GM21360 (cell line): ENCODE measurements around the gene ATG14.
A peak's percentile ranks its signal among the peaks of the same experiment; 100 is the strongest.
"Not testable (repeated sequence)": the region's sequence is repeated elsewhere in the genome, so short reads cannot be mapped to it uniquely, and the experiment has no call there.

ENCODE experiments used
- ATAC-seq: cut with Tn5 transposase; IDR thresholded peaks from one replicate; pipeline ENCODE4 v1.9.1; 2021; ENCODE audit warnings: mild to moderate bottlenecking, moderate library complexity; ENCODE audit not compliant: unreplicated experiment

ATG14 gene

DNA sequence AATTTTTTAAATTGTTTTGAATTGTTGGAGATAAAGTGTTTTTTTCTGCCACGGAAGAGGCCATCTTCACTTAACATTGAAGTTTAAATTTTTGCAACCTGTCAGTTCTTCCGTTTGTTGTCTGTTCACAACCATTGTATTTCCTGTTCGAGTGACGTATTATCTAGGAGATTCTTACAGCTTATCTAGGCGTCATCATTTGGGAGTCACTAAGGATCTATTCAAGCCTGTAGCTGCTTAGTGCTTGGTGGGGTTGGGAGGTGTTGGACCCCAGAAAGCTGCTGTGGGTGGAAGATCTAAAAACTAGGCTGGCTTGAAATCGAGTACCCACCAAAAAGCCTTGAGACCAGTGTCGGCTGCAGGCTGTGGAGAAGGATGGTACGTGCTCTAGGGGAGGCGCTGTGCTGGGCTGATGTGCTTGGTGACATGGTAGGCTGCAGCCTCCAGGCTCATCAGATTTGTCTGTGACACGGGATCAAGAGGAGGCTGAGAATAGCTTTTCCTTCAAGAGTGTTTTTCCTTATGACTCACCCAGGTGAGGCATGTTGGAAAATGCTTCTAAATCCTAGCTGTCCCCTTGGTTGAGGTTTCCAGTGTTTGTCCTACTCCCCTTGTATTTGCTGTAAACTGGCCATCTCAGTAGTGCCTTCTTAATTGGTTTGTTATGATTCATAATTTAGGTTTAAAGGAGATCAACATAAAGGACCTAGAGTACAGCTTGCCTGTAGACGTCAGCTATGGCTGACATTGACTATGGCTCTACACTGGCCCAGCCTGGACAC lies 57.8 kb downstream of the ATG14 start:
- no peak for ATAC-seq

DNA sequence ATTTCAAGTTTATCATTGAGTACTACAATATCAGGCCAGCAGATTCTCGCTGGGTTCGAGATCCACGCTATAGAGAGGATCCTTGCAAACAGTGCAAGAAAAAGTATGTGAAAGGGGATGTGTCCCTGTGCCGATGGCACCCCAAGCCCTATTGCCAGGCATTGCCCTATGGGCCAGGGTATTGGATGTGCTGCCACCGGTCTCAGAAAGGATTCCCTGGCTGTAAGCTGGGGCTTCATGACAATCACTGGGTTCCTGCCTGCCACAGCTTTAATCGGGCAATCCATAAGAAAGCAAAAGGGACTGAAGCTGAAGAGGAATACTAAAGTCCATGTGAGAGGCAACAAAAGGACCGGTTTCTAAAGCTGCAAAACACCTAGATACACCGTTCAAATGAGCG lies 59.4 kb downstream of the ATG14 start:
- ATAC-seq, result no peak

DNA sequence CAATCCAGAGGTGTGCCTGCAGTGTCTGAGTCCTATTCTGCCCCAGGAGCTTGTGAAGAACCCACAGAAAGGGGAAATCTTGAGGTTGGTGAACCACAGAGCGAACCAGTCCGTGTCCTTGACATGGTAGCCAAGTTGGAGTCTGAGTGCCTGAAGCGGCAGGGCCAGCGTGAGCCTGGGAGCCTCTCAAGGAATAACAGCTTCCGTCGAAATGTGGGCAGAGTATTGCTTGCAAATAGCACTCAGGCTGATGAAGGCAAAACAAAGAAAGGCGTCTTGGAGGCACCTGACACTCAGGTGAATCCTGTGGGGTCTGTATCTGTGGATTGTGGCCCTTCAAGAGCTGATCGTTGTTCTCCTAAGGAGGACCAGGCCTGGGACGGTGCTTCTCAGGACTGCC lies 60.5 kb downstream of the ATG14 start:
- ATAC-seq, result no peak

DNA sequence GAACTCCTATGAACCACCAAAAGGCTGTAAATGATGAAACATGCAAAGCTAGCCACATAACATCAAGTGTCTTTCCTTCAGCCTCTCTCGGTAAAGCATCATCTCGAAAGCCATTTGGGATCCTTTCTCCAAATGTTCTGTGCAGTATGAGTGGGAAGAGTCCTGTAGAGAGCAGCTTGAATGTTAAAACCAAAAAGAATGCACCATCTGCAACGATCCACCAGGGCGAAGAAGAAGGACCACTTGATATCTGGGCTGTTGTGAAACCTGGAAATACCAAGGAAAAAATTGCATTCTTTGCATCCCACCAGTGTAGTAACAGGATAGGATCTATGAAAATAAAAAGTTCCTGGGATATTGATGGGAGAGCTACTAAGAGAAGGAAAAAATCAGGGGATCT lies 61.2 kb downstream of the ATG14 start:
- no peak for ATAC-seq

DNA sequence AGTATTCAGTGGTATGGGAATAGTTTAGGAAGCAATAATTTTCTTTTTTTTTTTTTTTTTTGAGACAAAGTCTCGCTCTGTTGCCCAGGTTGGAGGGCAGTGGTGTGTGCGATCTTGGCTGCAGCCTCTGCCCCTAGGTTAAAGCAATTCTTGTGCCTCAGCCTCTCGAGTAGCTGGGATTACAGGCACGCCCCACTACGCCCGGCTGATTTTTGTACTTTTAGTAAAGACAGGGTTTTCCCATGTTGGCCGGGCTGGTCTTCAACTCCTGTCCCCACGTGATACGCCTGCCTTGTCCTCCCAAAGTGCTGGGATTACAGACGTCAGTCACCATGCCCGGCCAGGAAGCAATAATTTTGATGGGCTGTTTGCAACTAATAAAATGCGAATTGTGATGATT lies 62.1 kb downstream of the ATG14 start:
- no peak for ATAC-seq

DNA sequence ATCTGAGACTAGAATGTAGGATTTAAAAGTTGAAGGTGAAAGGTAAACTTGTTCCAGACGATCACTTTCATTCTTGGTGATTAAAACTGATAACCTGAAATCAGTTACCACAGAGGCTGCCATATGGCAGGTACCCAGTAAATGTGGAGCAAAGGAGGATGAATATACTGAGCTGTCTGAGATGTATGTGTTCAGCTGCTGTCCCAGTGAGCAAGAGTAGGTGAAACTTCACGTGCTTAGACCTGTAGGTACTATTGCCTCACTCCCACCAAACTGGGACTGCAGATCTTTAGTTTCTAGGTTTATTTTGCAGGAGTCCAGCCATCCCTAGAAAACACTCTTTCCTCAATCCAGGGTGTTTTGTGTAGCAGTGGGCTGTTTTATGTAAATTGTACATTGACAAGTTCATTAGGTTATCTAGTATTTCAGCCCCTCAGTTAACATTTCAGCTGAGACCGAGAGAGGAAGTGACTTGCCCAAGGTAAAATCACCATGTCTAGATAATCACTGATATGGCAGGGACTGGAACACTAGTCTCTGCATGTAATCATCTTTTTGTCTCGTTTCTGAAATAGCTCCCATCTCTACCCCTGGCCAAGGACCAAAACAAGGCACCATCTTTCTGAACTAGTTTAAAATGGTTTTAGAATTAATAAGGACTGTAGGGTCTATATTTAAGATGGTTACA lies 62.7 kb downstream of the ATG14 start:
- no peak for ATAC-seq

DNA sequence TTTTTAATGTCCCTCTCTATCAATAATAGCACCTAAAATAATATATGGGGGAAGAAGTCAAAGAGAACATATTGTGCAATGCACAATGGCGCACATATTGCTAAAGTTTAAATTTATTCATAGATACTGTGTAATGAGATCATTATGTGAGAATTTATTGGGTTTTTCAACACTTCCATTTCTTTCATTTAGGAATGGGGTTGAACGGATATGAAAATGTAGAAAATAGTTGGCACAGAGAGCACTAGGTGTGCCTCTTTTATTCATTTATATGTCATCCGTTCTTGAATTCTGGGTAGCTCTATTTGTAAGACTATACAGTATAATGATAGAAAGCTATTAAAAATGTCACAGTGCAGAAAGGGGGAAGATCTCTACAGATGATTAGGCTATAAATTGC lies 63.9 kb downstream of the ATG14 start:
- ATAC-seq, result no peak

DNA sequence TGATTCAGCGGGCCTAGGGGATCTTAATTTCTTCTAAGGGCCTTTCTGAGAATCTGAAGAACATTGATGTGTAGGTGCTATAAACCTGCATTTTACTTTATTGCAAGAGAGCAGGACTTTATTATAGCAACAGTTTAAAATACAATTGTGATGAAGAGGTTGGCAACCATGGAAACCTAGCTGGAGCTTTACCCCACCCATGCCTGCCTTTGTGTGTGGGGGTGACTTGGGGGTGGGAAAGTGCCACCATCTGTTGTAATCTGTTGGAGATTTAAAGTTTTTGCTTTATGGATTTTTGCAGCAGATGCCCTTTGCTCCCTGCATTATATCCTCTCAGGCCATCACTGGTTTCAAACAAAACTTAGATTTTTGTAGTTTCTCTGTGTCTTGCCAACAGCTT lies 64.6 kb downstream of the ATG14 start:
- ATAC-seq, result no peak

DNA sequence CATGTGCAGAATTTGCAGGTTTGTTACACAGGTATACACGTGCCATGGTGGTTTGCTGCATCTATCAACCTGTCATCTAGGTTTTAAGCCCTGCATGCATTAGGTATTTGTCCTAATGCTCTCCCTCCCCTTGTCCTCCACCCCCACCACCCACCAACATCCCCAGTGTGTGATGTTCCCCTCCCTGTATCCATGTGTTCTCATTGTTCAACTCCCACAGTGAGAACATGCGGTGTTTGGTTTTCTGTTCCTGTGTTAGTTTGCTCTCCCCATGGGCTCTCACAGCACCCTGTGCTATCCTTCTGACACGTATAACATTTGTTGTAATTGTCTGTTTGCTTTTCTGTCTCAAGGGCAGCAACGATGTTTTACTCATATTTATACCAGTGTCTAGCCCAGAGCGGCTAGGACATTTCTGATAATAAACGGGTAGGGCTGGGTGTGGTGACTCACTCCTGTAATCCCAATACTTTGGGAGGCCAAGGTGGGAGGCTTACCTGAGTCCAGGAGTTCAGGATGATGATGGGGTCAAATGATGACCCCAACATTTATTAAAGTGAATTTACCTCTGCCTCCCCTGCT lies 67.0 kb downstream of the ATG14 start:
- ATAC-seq, result not testable (repeated sequence)

DNA sequence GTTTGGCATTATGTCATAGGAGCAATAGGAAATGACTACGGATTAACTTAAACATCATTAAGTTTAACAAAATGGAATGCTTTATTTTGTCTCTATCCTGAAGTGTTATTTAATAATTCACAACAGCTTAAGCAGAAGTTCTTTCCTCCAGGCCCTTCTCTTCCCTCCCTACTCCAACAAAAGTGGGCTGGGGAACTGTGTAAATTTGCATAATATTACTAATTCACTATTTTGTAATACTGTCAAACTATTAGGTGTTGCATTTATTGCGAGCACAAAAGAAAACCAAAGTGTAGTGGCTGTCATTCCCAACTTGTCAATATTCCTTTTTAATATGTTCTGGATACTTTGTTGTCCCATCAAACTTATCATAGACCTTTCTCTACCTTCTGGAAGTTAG lies 69.8 kb downstream of the ATG14 start:
- no peak for ATAC-seq

DNA sequence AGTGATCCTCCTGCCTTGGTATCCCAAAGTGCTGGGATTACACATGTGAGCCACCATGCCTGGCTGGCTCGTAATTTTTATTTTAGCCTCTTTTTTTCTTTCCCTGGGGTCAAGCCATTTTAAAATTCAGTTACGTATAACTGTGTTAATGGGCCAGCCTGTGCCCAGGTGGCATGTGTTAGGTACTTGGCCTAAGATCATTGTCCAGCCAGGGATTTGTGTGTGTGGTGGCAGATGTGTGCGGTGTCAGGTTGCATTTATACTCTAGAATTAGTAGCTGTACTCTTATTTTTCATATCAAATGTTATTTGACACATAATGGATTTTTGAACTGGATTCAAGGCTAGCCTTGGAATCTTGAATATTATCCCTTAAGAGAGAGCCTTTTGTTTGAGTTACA lies 71.1 kb downstream of the ATG14 start:
- ATAC-seq, result no peak

DNA sequence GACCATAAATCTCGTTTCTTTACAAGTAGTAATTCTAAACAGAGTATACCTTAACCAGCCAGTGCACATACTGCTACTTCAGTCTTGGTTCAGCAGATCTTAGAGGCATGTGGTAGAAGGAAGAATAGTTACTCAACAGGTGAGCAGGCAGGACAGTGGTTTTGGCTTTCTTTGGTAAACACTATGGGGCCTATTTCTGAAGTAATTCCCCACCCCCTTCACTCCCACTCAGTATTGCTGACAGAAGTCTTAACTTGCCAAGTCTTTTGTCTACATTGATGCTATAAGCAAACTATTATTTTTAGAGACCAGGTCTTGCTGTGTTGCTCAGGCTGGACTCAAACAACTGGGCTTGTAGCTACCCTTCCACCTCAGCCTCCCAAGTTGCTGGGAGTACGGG lies 71.9 kb downstream of the ATG14 start:
- peak; percentile 82 for ATAC-seq

DNA sequence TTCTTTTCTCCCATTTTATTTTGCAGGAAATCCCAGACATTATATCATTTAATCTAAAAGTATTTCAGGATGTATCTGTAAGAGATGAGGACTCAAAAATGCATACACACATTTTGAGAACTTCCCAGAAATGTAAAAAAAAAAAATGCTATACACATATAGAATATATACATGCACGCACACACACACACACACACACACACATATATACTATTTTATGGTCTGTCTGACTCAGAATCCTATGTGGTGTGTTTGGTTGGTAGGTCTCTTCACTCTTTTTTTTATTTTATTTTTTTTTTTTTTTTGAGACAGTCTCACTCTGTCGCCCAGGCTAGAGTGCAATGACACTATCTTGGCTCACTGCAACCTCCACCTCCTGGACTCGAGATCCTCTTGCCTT lies 74.9 kb downstream of the ATG14 start:
- no peak for ATAC-seq

DNA sequence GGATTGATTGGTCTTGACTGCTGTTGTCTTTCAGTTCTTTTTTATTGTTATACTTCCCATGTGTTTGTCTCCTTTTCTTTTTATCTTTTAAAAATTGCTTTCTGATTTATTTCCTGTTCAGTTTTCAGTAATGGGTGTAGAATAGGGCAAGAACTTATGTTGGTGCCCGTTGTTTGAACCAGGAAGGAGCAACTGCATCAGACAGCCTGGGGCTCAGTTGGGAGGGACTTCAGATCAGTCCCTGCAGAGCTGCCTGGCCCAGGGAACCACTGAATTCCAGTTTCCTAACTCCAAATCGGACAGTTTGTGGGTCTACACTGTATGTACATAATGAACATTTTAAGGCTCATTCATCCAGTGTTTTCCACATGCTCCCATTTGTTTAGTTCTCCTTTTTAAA lies 75.5 kb downstream of the ATG14 start:
- ATAC-seq, result no peak

DNA sequence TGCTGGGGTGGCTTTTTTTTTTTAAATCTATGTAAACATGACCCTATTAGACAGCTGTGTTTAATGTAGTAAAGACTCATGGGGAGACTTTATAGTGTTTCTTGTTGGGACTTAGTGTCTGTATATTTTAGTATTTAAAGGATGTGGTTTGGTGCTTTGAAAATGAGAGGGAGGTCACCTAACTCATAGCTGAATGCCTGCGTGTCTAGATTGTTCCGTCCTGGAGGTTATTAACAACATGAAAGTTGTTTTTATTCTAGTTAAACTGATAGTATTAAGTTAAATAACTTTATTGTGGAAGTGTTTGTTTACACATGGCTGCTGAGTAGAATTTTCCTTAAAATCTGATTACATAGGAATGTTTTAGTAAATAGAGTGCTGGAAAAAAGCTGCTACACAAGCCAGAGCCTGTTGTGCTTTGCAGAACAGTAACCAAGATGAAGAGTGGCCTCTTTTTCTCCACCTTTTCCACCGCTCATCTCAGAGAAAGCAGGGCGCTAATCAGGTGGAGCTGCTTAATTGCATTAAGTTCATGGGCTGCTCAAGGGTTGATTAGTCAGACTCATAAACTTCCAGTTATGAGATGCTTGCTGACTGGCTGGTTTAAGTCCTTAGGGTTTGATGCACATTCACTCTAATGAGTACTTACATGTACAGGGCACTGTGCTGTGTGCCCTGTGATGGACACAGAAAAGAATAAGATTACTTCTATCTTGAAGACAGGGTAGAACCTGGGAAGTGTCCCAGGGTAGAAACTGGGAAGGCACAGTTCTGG lies 77.7 kb downstream of the ATG14 start:
- ATAC-seq, result no peak

DNA sequence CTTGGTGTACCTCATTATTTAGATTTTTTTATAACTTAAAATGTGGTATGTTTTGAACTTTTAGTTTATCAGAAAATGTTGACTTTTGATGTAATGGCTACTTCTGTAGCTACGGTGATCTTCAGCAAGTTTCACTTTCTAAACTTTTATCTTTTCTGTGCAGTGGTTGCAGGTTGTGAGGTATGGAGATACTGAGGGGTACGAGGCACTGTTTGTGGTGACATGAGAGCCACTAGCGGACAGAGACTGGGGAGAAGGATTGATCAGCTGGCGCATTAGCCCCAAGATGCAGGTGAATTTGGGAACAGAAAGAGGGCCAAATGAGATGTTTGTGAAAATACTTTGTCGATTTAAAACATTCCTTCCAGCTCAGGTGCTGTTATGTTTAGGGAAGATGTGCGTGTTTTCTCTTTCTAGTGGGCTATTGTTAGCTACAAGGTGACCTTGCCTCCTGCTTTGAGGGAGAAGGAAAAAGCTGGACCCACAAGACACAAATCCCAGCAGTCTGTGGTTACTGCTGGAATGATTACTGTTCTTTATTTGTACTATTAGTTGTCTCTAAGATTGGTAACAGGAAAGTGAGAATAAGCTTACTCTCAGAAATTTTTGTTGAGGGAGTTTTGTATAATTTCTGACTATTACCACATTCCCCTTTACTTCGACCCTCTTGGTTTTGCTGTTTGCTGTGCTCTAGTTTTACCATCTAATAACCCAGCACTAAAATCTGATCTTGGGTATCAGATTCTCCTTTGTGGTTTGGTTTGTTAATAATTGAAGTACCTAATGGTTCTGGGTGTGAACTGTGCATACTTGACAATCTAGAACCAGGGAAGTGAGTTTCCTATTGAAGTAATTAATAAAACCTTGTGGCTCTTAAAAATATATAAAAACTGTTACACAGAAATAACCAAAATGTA lies 78.7 kb downstream of the ATG14 start:
- ATAC-seq, result peak; percentile 56

DNA sequence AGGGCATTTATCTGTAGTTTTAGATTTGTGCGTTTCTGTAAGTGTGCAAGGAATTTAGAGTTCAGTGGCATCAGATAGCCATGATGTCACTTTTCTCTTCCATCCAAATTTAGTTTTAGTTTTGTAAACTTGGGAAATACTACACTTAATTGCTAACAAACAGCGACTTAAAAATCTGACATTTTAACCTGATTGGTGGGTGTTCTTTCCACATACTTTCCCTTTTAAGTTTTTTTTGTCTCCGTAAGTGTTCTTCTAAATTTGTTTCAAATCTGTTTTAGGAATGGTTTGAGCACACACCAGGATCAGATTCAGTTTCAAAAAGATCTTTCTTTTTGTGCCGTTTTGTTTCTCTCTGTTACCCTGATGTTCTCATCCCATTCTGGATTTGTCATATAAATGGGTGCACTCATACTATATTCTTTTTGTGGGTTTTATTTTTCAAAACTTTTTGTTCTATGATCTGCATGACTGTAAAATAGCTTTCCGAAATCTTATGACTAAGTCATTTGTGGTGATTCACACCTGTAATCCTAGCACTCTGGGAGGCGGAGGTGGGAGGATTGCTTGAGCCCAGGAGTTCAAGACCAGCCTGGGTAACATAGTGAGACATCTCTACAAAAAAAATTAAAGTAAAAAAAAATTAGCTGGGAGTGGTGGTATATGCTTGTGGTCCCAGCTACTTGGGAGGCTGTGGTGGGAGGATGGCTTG lies 81.5 kb downstream of the ATG14 start:
- no peak for ATAC-seq

DNA sequence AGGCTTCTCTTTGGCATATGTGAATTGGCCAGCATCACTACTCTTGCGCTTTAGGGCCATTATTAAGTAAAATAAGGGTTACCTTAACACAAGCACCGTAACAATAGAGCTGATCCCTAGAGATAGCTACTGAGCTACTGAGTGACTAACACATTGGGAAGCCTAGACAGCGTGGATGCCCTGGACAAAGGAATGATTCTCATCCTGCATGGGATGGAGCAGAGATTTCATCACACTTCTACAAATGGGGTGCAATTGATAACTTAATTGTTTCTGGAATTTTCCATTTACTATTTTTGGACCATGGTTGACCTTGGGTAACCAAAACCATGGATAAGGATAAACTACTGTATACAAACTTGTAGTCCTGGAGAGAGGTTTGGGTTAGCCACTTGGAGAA lies 83.3 kb downstream of the ATG14 start:
- ATAC-seq, result no peak

DNA sequence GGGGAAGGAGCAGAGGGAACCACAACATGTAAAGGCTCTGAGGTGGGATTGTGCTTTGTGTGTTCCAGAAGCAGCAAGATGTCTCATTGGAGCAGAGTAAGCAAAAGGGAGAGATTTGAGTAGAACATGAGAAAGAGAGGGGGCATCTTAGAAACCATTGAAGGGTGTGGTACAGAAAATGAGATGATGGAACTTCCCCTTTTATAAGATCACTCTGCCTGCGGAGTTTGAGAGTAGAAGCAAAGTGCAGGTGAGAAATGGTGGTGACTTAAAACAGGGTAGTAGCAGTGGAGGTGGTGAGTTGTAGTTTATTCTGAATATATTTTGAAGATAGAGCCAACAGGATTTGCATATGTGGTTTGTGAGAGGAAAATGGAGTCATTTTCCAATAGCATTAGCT lies 84.5 kb downstream of the ATG14 start:
- peak; percentile 75 for ATAC-seq

DNA sequence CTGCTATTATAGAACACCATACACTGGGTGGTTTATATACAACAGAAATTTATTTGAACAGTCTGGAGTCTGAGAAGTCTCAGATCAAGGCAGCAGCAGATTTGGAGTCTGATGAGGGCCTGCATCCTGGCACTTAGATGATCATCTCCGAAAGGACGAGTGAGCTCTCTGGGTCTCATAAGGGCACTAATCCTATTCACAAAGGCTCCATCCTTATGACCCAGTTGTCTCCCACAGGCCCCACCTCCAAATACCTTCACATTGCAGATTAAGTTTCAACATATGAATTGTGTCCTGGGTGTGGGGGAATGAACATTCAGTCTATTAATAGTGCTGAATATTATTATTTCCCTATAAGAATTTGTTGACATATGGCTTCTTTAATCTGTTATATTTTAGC lies 86.8 kb downstream of the ATG14 start:
- no peak for ATAC-seq
